IMR-90 (cell line): ENCODE data around the gene CSRP1. TPM values are rescaled to one million over a fixed set of nuclear protein-coding genes. Genes with fewer than 3 reads are reported as not detected.

Experiments used
- ATAC-seq: fragments of 200-7000 bp; cut with Tn5 transposase; 2 replicates; pipeline ENCODE4 v1.9.1; 2020; ENCODE audit warnings: low read depth, mild to moderate bottlenecking, moderate library complexity
- BruUV-seq: library from RNA; stranded (reverse); fragments of 400-500 nt; replicated peaks from 2 replicates; lab custom pipeline; 2021; lab: Mats Ljungman, UMichigan
- CTCF ChIA-PET: fragments of 300-600 bp; formaldehyde crosslinking; extraction: SDS; loops from one replicate; lab custom pipeline; 2021; ENCODE audit warnings: antibody characterized with exemption; lab: Yijun Ruan, JAX
- POLR2A ChIA-PET: fragments of 300-600 bp; sonication (Branson Sonifier 250); formaldehyde crosslinking; loops from one replicate; lab custom pipeline; 2022; ENCODE audit warnings: antibody characterized with exemption; ENCODE audit not compliant: unreplicated experiment; lab: Charles Lee
- DNase-seq: peaks from one replicate; pipeline ENCODE4 v3.0.0; 2013
- H2AFZ ChIP-seq: replicated peaks from 2 replicates; pipeline ENCODE3; 2013; ENCODE audit warnings: low read length, mild to moderate bottlenecking; ENCODE audit not compliant: poor library complexity
- H2AK5ac ChIP-seq: 2 replicates; pipeline ENCODE4 v1.6.1; 2013; ENCODE audit warnings: low read depth, low read length, inconsistent platforms
- H2AK9ac ChIP-seq: replicated peaks from 2 replicates; pipeline ENCODE3; 2013; ENCODE audit warnings: mild to moderate bottlenecking, low read depth, low read length, moderate library complexity; ENCODE audit not compliant: poor library complexity
- H2BK120ac ChIP-seq: 2 replicates; pipeline ENCODE4 v1.6.1; 2013; ENCODE audit warnings: low read depth, low read length, inconsistent platforms
- H2BK15ac ChIP-seq: 3 replicates; pipeline ENCODE4 v1.6.1; 2013; ENCODE audit warnings: low read depth, low read length, inconsistent platforms
- H2BK20ac ChIP-seq: 2 replicates; pipeline ENCODE4 v1.6.1; 2013; ENCODE audit warnings: low read depth, mild to moderate bottlenecking, inconsistent platforms, low read length, moderate library complexity
- H2BK5ac ChIP-seq: 2 replicates; pipeline ENCODE4 v1.6.1; 2013; ENCODE audit warnings: mild to moderate bottlenecking, low read depth, low read length, inconsistent platforms; ENCODE audit not compliant: poor library complexity, severe bottlenecking
- H3K14ac ChIP-seq: replicated peaks from 2 replicates; pipeline ENCODE4 v1.6.1; 2013; ENCODE audit warnings: low read depth, low read length, inconsistent platforms
- H3K18ac ChIP-seq: 2 replicates; pipeline ENCODE4 v1.6.1; 2013; ENCODE audit warnings: low read depth, low read length, control low read depth
- H3K23ac ChIP-seq: 2 replicates; pipeline ENCODE4 v1.6.1; 2013; ENCODE audit warnings: low read depth, low read length, inconsistent platforms
- H3K27ac ChIP-seq: 2 replicates; pipeline ENCODE4 v1.5.1; 2013; ENCODE audit warnings: mild to moderate bottlenecking, control low read depth, low read length; ENCODE audit not compliant: insufficient read depth
- H3K27me3 ChIP-seq: 2 replicates; pipeline ENCODE4 v1.6.1; 2013; ENCODE audit warnings: low read length; ENCODE audit not compliant: control insufficient read depth, insufficient read depth
- H3K36me3 ChIP-seq: 2 replicates; pipeline ENCODE4 v1.6.1; 2013; ENCODE audit warnings: low read length, mixed read lengths; ENCODE audit not compliant: control insufficient read depth, insufficient read depth
- H3K4ac ChIP-seq: 2 replicates; pipeline ENCODE4 v1.6.1; 2013; ENCODE audit warnings: low read depth, low read length, inconsistent platforms
- H3K4me1 ChIP-seq: 2 replicates; pipeline ENCODE4 v1.6.1; 2013; ENCODE audit warnings: low read length, mixed read lengths; ENCODE audit not compliant: control insufficient read depth, insufficient read depth
- H3K4me2 ChIP-seq: 2 replicates; pipeline ENCODE4 v1.6.1; 2013; ENCODE audit warnings: low read depth, mild to moderate bottlenecking, control low read depth, low read length, moderate library complexity
- H3K4me3 ChIP-seq: 2 replicates; pipeline ENCODE4 v1.5.1; 2013; ENCODE audit warnings: low read depth, mild to moderate bottlenecking, control low read depth, low read length, moderate library complexity; ENCODE audit not compliant: insufficient read depth
- H3K56ac ChIP-seq: 2 replicates; pipeline ENCODE4 v1.6.1; 2013; ENCODE audit warnings: low read length, inconsistent platforms; ENCODE audit not compliant: insufficient read depth; ENCODE audit errors: extremely low read depth
- H3K79me1 ChIP-seq, 2 experiments: 2 replicates each; pipeline ENCODE4 v1.6.1; 2013; ENCODE audit warnings: low read length in 2 of 2, inconsistent platforms in 1 of 2, low read depth in 1 of 2
- H3K9ac ChIP-seq: 2 replicates; pipeline ENCODE4 v1.6.1; 2013; ENCODE audit warnings: low read depth, low read length, control low read depth
- H3K9me1 ChIP-seq: 2 replicates; pipeline ENCODE4 v1.6.1; 2013; ENCODE audit warnings: low read length, inconsistent platforms; ENCODE audit not compliant: insufficient read depth
- H3K9me3 ChIP-seq: 2 replicates; pipeline ENCODE4 v1.6.1; 2013; ENCODE audit warnings: low read length; ENCODE audit not compliant: control insufficient read depth, insufficient read depth
- H4K20me1 ChIP-seq: 2 replicates; pipeline ENCODE4 v1.6.1; 2013; ENCODE audit warnings: low read length, inconsistent platforms; ENCODE audit not compliant: insufficient read depth
- H4K5ac ChIP-seq: 2 replicates; pipeline ENCODE4 v1.6.1; 2013; ENCODE audit warnings: mild to moderate bottlenecking, low read depth, low read length, control low read depth
- H4K8ac ChIP-seq, 2 experiments: 2 replicates each; pipeline ENCODE4 v1.6.1; 2013; ENCODE audit warnings: low read depth in 2 of 2, low read length in 2 of 2, control low read depth in 1 of 2, inconsistent platforms in 1 of 2
- H4K91ac ChIP-seq: 2 replicates; pipeline ENCODE4 v1.6.1; 2013; ENCODE audit warnings: low read depth, low read length, inconsistent platforms; ENCODE audit not compliant: insufficient read depth
- BHLHE40 ChIP-seq: fragments of 150-350 bp; IDR thresholded peaks from 2 replicates; pipeline ENCODE4 v1.6.1; 2016; ENCODE audit warnings: mild to moderate bottlenecking, low read depth, low read length
- CEBPB ChIP-seq: IDR thresholded peaks from 2 replicates; pipeline ENCODE4 v1.6.1; 2012; ENCODE audit warnings: low read depth, low read length, improper control_type of control experiment
- CHD1 ChIP-seq: IDR thresholded peaks from 2 replicates; pipeline ENCODE4 v1.6.1; 2012; ENCODE audit warnings: low read depth, low read length, improper control_type of control experiment
- FOS ChIP-seq: fragments of 150-350 bp; IDR thresholded peaks from 2 replicates; pipeline ENCODE4 v1.6.1; 2016; ENCODE audit warnings: low read depth, low read length
- MAFK ChIP-seq: IDR thresholded peaks from 2 replicates; pipeline ENCODE4 v1.6.1; 2012; ENCODE audit warnings: low read depth, low read length, improper control_type of control experiment
- MAZ ChIP-seq: IDR thresholded peaks from 2 replicates; pipeline ENCODE4 v1.6.1; 2012; ENCODE audit warnings: low read depth, mild to moderate bottlenecking, low read length, improper control_type of control experiment, moderate library complexity, borderline replicate concordance
- MXI1 ChIP-seq: IDR thresholded peaks from 2 replicates; pipeline ENCODE4 v1.6.1; 2012; ENCODE audit warnings: low read depth, mild to moderate bottlenecking, low read length, moderate library complexity, borderline replicate concordance
- NFE2L2 ChIP-seq: fragments of 150-350 bp; IDR thresholded peaks from 2 replicates; pipeline ENCODE4 v1.6.1; 2016; ENCODE audit warnings: low read depth, mild to moderate bottlenecking, low read length
- POLR2A ChIP-seq: IDR thresholded peaks from 2 replicates; pipeline ENCODE4 v1.6.1; 2012; ENCODE audit warnings: mild to moderate bottlenecking, low read depth, low read length
- RAD21 ChIP-seq: IDR thresholded peaks from 2 replicates; pipeline ENCODE4 v1.6.1; 2012; ENCODE audit warnings: low read length, improper control_type of control experiment
- RCOR1 ChIP-seq: IDR thresholded peaks from 2 replicates; pipeline ENCODE4 v1.6.1; 2012; ENCODE audit warnings: mild to moderate bottlenecking, low read length, improper control_type of control experiment; ENCODE audit not compliant: insufficient replicate concordance
- RFX5 ChIP-seq: IDR thresholded peaks from 2 replicates; pipeline ENCODE4 v1.8.0; 2012; ENCODE audit warnings: low read depth, mild to moderate bottlenecking, low read length, moderate library complexity
- SMC3 ChIP-seq: fragments of 150-350 bp; IDR thresholded peaks from 2 replicates; pipeline ENCODE4 v1.6.1; 2016; ENCODE audit warnings: low read depth, mild to moderate bottlenecking, antibody characterized with exemption, low read length, moderate library complexity
- WGBS, 2 experiments: methylation state at CpG; one replicate each; pipeline versions ENCODE4 v1.1.5 to v1.1.7; 2013; ENCODE audit warnings: missing lambda C conversion rate in 2 of 2; ENCODE audit not compliant: insufficient read length in 1 of 2; ENCODE audit errors: extremely low coverage in 2 of 2; 5-methylcytosine and 5-hydroxymethylcytosine counted together
- dilution Hi-C: fragments of 300-500 bp; cut with HindIII; formaldehyde crosslinking; loops from one replicate; pipeline ENCODE4 v1.14.3; 2018; ENCODE audit warnings: low sequenced_read_pairs; ENCODE audit not compliant: unreplicated experiment
- in situ Hi-C: fragments of 300-500 bp; cut with MboI; formaldehyde crosslinking; loops from 3 replicates; pipeline ENCODE4 v1.14.3; 2019; ENCODE audit warnings: low sequenced_read_pairs, inconsistent platforms, mixed read lengths
- intact Hi-C: fragments of 100-400 bp; cut with micrococcal nuclease; formaldehyde crosslinking; loops from 2 replicates; pipeline ENCODE4 v1.10.0; 2022
- polyA plus RNA-seq, 3 experiments: library from polyadenylated mRNA; depleted of rRNA; stranded (reverse); fragments of >200 nt; gene quantifications; 2 replicates each; pipeline ENCODE4 v1.2.3, GENCODE V29; 2012; ENCODE audit warnings: low replicate concordance in 1 of 3
- total RNA-seq: library from RNA; depleted of rRNA; stranded (reverse); fragments of >200 nt; gene quantifications from 2 replicates; pipeline ENCODE4 v1.2.3, GENCODE V29; 2012
- TF ChIP-seq, protein P1 (sequence below): conservative IDR thresholded peaks from 2 replicates; pipeline ENCODE4 v1.5.1; 2012; ENCODE audit warnings: mild to moderate bottlenecking, low read depth, low read length, improper control_type of control experiment
- TF ChIP-seq, protein P2 (sequence below): fragments of 150-350 bp; IDR thresholded peaks from 2 replicates; pipeline ENCODE4 v1.6.1; 2017; ENCODE audit warnings: mild to moderate bottlenecking, antibody characterized with exemption, low read length, low read depth

CSRP1 gene
- total and polyA plus RNA-seq, 2 of the 4 experiments (the other 2 are of a cell fraction) = 1,037 to 1,498 TPM

DNA sequence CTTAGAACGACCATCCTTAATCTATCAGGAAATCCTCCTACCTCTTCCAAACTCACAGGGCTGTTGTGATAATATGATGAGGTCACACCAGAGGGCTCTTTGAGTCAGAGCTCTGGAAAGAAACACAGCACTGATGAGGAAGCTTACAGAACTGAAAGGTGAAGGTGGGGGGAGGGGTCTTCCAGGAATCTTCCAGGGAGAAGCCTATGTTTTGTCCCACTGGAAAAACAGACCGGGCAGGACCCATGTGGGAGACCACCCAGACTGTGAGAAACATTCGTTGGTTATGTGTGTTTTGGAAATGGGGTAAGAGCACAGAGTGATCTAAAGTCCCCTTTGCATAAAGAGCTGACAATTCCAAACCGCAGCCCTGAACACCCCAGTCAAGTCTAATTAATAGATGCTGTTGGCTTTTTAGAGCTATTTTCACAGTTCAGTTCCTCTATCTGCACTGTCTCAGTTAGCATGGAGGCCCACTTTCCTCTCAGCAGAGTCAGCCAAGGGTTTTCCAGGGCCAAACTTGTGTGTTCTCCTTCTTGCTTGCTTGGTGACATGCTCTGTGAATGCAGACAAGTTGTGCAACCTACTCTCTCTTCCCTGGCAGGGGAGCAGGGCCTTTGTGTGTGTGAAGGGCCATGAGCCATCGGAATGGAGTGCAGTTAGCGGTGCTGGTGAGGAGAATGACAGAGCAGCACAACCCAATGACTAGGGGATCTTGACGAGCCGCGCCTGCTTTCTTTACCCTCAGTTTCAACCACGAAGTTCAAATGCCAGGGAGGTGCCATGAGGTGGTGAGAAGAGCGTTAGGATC lies 50.2 kb downstream of the CSRP1 start:
- peak overlapping the region; percentile 88 for H3K18ac ChIP-seq
- H3K9me3 ChIP-seq = no peaks in the 10 kb centered on the region
- H3K4me1 ChIP-seq = peaks cover 32% of the 10 kb centered on the region
- intact Hi-C loops = no loop called here
- H4K91ac ChIP-seq = peak overlapping the region; percentile 88
- BruUV-seq = no TSS peak
- dilution Hi-C loops = no loop called here
- peak overlapping the region; percentile 73 for H3K9ac ChIP-seq
- H2AFZ ChIP-seq = peak overlapping the region; percentile 84
- H3K4me3 ChIP-seq = no peak overlapping the region
- H3K9me1 ChIP-seq = peaks cover 21% of the 10 kb centered on the region
- H3K27me3 ChIP-seq = no peaks in the 10 kb centered on the region
- H3K36me3 ChIP-seq = no peaks in the 10 kb centered on the region
- H2BK120ac ChIP-seq = peak overlapping the region; percentile 91
- peak overlapping the region; percentile 90 for H3K4ac ChIP-seq
- H4K8ac ChIP-seq = peak overlapping the region; percentile 16 to 83
- in situ Hi-C loops = no loop called here
- peak overlapping the region; percentile 83 for H3K14ac ChIP-seq
- H3K4me2 ChIP-seq = peak overlapping the region; percentile 60
- ChIA-PET POLR2A (interaction anchor here (0.6 kb wide), 1 partner anchor 16 kb away, joined by 4 read pairs; no protein-coding TSS in a partner anchor), CTCF (interaction anchor here (0.8 to 1.2 kb wide), 3 partner anchors 8 to 56 kb away, joined by 3 to 5 read pairs (median 4); no protein-coding TSS in a partner anchor)
- H3K23ac ChIP-seq = peak overlapping the region; percentile 78
- ATAC-seq (peak; percentile 62), DNase-seq (peak; percentile 98)
- peak overlapping the region; percentile 82 for H2AK9ac ChIP-seq
- peak overlapping the region; percentile 93 for H3K56ac ChIP-seq
- peak overlapping the region; percentile 79 for H2BK20ac ChIP-seq
- peak overlapping the region; percentile 92 for H2BK5ac ChIP-seq
- H3K79me1 ChIP-seq = peaks cover 5 to 33% of the 10 kb centered on the region in 2 experiments; a peak in 2 of 4 replicates
- peak overlapping the region; percentile 86; the same call in 2 of the 3 replicates for H2BK15ac ChIP-seq
- H3K27ac ChIP-seq = peak overlapping the region; percentile 92
- peaks cover 8% of the 10 kb centered on the region; the same call in 1 of the 2 replicates for H4K20me1 ChIP-seq
- WGBS, 2 experiments = 0% methylated on average over 1 of the region's 11 CpGs; no CpG with 5 or more reads in 1 of the 2 experiments
- H4K5ac ChIP-seq = peak overlapping the region; percentile 76
- H2AK5ac ChIP-seq = peak overlapping the region; percentile 90
- TF ChIP-seq RAD21 (peak; percentile 32), RCOR1 (peak; percentile 87), POLR2A (no peak; the same call in none of the 2 replicates), MXI1 (no peak; the same call in 1 of the 2 replicates), BHLHE40 (peak; percentile 78), FOS (peak; percentile 94), RFX5 (no peak; the same call in 1 of the 2 replicates), NFE2L2 (peak; percentile 91), SMC3 (peak; percentile 21; the same call in 1 of the 2 replicates), MAFK (peak; percentile 36; the same call in 1 of the 2 replicates), CHD1 (peak; percentile 96), CEBPB (peak; percentile 100), MAZ (peak; percentile 76)
- TF ChIP-seq, protein P1, sequence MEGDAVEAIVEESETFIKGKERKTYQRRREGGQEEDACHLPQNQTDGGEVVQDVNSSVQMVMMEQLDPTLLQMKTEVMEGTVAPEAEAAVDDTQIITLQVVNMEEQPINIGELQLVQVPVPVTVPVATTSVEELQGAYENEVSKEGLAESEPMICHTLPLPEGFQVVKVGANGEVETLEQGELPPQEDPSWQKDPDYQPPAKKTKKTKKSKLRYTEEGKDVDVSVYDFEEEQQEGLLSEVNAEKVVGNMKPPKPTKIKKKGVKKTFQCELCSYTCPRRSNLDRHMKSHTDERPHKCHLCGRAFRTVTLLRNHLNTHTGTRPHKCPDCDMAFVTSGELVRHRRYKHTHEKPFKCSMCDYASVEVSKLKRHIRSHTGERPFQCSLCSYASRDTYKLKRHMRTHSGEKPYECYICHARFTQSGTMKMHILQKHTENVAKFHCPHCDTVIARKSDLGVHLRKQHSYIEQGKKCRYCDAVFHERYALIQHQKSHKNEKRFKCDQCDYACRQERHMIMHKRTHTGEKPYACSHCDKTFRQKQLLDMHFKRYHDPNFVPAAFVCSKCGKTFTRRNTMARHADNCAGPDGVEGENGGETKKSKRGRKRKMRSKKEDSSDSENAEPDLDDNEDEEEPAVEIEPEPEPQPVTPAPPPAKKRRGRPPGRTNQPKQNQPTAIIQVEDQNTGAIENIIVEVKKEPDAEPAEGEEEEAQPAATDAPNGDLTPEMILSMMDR = no peak
- TF ChIP-seq, protein P2, sequence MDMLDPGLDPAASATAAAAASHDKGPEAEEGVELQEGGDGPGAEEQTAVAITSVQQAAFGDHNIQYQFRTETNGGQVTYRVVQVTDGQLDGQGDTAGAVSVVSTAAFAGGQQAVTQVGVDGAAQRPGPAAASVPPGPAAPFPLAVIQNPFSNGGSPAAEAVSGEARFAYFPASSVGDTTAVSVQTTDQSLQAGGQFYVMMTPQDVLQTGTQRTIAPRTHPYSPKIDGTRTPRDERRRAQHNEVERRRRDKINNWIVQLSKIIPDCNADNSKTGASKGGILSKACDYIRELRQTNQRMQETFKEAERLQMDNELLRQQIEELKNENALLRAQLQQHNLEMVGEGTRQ = 0 out of 2 replicates have a peak, but pooled peaks have one; percentile 29
